ENCODE measurements around the gene ESD.

The ESD gene

DNA sequence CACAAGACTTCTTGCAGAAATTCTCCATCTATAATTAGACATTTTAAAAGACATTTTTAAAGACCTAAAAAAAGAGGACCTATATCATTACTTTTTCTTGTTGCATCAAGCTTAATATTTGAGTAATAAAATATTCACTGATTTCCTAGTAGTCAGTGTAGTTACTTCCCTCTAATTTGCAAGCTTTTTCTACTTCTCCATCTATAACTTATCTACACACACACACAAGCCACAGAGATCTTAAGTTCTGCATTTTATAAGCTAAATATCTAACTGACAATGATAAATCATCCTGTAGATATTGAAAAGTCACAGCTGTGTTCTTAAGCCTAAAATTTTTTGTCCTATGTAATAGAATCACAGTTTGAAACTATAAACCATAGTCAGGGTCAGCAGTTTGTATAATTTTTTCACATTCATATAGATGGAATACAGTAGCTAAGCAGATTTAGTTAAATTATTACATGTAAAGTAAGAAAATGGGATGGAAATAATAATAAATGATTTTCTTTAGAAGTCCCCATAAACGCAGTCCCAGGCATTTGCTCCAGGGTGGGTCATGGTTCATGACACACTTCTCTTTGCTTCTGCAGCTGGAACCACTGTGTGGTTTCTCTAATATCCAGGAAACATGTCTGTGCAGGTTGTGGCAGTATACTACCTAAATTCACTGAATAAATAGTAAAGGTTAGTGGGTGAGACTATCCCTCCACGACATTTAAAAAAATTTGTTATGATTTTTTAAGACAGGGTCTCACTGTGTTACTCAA lies 60.2 kb downstream of the ESD start:
- H3K4me3 ChIP-seq (ENCODE audit: insufficient read depth, low read depth, low read length, poor library complexity, severe bottlenecking): no peak overlapping the region
- no peak for DNase-seq
- no peaks in the 10 kb centered on the region for H3K27me3 ChIP-seq (replicated peaks; ENCODE audit: control insufficient read depth, insufficient read depth, low read length, poor library complexity, severe bottlenecking)
- peaks cover 12% of the 10 kb centered on the region for H3K36me3 ChIP-seq (ENCODE audit: control insufficient read depth, insufficient read depth, low read length)
- H3K9me3 ChIP-seq (ENCODE audit: control insufficient read depth, low read length): no peaks in the 10 kb centered on the region
- no peak overlapping the region for H3K27ac ChIP-seq (ENCODE audit: insufficient read depth, low read length, poor library complexity, severe bottlenecking)
- no peaks in the 10 kb centered on the region for H3K4me1 ChIP-seq (ENCODE audit: control insufficient read depth, insufficient read depth, low read length, poor library complexity, severe bottlenecking)

DNA sequence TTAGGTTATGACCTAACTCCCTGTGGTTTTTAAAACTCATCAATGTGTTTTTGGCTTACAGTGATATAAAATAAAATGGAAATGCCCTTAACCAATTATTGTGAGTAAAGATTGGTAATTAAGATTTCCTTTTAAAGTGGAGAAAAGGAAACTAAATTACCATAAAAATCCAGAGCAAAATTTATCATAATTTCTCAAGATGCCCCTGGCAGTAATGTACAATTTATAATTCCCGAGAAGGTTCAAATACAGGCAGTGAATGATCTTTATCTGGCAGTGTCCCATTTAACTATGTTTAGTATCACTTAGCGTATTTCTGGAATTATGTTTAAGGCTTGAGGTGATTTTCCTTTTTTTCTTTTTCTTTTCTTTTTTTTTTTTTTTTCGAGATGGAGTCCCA lies 61.5 kb downstream of the ESD start:
- Histone ChIP-seq H3K27me3 (replicated peaks; ENCODE audit: control insufficient read depth, insufficient read depth, low read length, poor library complexity, severe bottlenecking) (no peaks in the 10 kb centered on the region), H3K36me3 (ENCODE audit: control insufficient read depth, insufficient read depth, low read length) (peaks cover 15% of the 10 kb centered on the region), H3K4me3 (ENCODE audit: insufficient read depth, low read depth, low read length, poor library complexity, severe bottlenecking) (no peak overlapping the region)

DNA sequence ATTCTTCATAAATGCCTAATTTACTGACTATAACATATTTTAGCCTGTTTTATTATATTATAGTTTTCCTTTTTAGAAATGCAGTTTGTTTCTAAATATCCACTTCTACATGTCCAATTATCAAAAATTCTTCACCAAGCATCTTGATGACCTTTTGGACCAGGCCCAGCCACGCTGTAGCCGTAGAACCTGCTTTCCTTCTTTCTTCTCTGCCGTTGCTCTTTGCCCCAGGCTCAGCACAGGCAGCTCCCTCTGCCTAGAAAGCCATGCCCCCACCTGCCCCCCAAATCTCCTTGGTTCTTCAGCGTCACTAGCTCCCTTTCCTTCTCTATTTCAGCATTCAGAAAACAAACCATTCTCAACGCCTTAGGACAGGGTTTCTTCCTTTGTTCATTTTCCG lies 65.4 kb downstream of the ESD start:
- H3K4me1 ChIP-seq (ENCODE audit: control insufficient read depth, insufficient read depth, low read length, poor library complexity, severe bottlenecking): no peaks in the 10 kb centered on the region

More for the DNA sequence above, 61.5 kb downstream of the ESD start:
- DNase-seq: no peak
- no peaks in the 10 kb centered on the region for H3K4me1 ChIP-seq (ENCODE audit: control insufficient read depth, insufficient read depth, low read length, poor library complexity, severe bottlenecking)
- no peak overlapping the region for H3K27ac ChIP-seq (ENCODE audit: insufficient read depth, low read length, poor library complexity, severe bottlenecking)
- H3K9me3 ChIP-seq (ENCODE audit: control insufficient read depth, low read length): no peaks in the 10 kb centered on the region

DNA sequence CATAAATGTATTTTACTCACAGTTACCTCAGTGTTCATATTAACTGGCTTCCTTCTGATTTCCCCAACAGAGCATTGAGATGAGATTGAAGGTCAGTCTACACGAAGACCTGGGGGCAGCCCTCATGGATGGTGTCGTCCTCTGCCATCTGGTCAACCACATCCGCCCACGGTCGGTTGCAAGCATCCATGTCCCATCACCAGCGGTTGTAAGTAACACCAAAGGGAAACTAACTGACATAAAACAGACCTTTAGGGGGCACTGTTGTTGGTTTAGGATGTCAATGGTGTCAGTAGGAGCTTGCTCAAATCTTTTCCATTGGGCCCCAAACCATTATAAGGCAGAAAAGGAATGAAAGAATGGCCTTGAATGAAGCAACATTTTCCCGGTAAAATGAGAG lies 68.2 kb downstream of the ESD start:
- Histone ChIP-seq H3K9me3 (ENCODE audit: control insufficient read depth, low read length) (no peaks in the 10 kb centered on the region), H3K4me1 (ENCODE audit: control insufficient read depth, insufficient read depth, low read length, poor library complexity, severe bottlenecking) (no peaks in the 10 kb centered on the region), H3K36me3 (ENCODE audit: control insufficient read depth, insufficient read depth, low read length) (peaks cover 37% of the 10 kb centered on the region), H3K27me3 (replicated peaks; ENCODE audit: control insufficient read depth, insufficient read depth, low read length, poor library complexity, severe bottlenecking) (no peaks in the 10 kb centered on the region), H3K27ac (ENCODE audit: insufficient read depth, low read length, poor library complexity, severe bottlenecking) (no peak overlapping the region), H3K4me3 (ENCODE audit: insufficient read depth, low read depth, low read length, poor library complexity, severe bottlenecking) (no peak overlapping the region)
- DNase-seq: no peak

More for the DNA sequence above, 65.4 kb downstream of the ESD start:
- no peaks in the 10 kb centered on the region for H3K27me3 ChIP-seq (replicated peaks; ENCODE audit: control insufficient read depth, insufficient read depth, low read length, poor library complexity, severe bottlenecking)
- H3K27ac ChIP-seq (ENCODE audit: insufficient read depth, low read length, poor library complexity, severe bottlenecking): no peak overlapping the region
- H3K4me3 ChIP-seq (ENCODE audit: insufficient read depth, low read depth, low read length, poor library complexity, severe bottlenecking): no peak overlapping the region
- no peak for DNase-seq
- H3K9me3 ChIP-seq (ENCODE audit: control insufficient read depth, low read length): no peaks in the 10 kb centered on the region
- H3K36me3 ChIP-seq (ENCODE audit: control insufficient read depth, insufficient read depth, low read length): peaks cover 22% of the 10 kb centered on the region

DNA sequence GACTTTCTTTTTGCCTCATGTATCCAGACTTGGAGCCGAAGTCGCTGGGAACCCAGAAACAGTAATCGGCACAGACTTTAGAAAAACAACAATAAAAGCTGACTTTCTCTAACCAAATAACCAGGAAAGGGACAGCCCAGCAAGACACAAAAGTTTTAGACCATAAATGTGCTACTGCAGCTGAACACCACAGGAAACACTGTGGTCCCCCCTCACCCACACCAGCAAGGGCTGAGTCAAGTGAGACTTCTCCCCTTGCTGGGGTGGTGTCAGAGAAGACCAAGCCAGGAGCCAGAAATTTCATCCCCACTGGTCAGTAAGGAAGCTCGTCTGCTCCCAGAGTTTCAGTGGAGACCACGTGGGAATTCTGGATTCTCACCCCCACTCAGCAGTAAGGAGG lies 70.6 kb downstream of the ESD start:
- DNase-seq: no peak
- H3K9me3 ChIP-seq (ENCODE audit: control insufficient read depth, low read length): no peaks in the 10 kb centered on the region
- no peak overlapping the region for H3K4me3 ChIP-seq (ENCODE audit: insufficient read depth, low read depth, low read length, poor library complexity, severe bottlenecking)
- peaks cover 25% of the 10 kb centered on the region for H3K36me3 ChIP-seq (ENCODE audit: control insufficient read depth, insufficient read depth, low read length)
- H3K27me3 ChIP-seq (replicated peaks; ENCODE audit: control insufficient read depth, insufficient read depth, low read length, poor library complexity, severe bottlenecking): no peaks in the 10 kb centered on the region
- no peak overlapping the region for H3K27ac ChIP-seq (ENCODE audit: insufficient read depth, low read length, poor library complexity, severe bottlenecking)
- no peaks in the 10 kb centered on the region for H3K4me1 ChIP-seq (ENCODE audit: control insufficient read depth, insufficient read depth, low read length, poor library complexity, severe bottlenecking)
